ENCODE measurements around the gene BTN3A1.
"Not testable (repeated sequence)": the region's sequence is repeated elsewhere in the genome, so short reads cannot be mapped to it uniquely, and the experiment has no call there.

BTN3A1 gene

DNA sequence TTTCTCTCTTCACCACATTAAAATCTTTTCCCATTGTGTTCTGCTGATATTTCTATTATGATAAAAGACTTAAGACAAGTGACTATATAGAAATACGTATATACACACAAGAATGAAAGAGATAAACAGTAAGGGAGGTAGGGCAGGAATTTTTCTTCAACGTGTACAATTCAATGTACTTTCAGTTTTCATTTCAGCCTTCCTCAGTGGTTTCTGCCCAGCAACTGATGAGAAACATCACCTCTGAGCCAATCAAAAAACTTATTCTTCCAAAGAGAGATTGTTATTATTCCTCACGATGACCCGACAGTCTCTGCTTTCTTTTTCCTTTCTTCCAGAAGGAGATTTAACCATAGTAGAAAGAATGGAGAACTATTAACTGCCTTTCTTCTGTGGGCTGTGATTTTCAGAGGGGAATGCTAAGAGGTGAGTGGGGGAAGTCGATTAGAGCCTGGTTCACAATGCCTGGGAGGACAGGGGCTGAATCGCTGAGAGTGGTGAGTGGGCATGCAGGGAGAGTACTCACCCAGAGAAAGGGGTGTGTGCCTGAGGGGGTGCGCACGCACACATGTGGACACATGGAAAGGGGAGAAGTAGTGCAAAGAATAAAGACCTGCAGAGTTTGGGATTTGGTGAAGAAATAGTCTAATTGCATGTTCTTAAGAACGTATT is at the start of gene BTN3A1:
BTN3A1 (plus strand) TSS at position 289 of the 672 bp plus-strand sequence. CDS start 3,289 bp downstream, outside the sequence.
- DNase-seq (ENCODE audit: low read depth in 2 of 2) = peak; percentile 40 to 54

DNA sequence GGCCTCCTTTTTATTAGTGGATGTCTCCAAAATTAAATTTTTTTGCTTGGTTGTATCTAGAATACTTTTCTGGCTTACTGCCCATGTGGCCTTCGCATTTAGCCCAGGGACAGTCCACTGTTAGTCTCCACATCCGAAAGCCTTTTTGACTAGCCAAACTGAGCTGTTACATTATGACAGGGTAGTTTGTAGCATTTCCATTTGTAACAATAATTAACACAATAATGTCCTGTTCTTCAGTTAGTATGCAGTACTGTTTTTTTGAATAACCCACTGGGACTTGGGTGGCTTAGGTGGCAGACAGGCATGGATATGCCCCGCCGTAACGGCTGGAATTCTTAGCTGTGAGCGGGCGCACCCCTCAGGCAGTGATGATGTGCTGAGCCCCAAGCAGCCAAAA is 49.8 kb upstream of the BTN3A1 start:
- no peak for DNase-seq (ENCODE audit: low read depth in 2 of 2)

DNA sequence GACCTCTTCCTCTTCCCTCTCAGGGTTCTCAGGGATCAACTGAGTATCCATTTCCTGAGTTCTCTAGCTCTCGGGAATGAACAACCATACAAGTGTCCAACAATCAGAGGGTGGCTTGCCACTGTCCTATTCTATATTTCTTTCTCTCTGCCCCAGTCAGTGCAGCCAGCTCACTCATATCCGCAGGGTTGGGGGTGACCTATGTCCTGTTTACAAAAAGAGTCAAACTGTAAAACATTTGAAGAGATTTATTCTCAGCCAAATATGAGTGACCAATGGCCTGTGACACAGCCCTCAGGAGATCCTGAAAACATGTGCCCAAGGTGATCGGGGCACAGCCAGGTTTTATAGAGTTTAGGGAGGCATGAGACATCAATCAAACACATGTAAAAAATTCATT is 47.9 kb upstream of the BTN3A1 start:
- no peak for DNase-seq (ENCODE audit: low read depth in 2 of 2)

DNA sequence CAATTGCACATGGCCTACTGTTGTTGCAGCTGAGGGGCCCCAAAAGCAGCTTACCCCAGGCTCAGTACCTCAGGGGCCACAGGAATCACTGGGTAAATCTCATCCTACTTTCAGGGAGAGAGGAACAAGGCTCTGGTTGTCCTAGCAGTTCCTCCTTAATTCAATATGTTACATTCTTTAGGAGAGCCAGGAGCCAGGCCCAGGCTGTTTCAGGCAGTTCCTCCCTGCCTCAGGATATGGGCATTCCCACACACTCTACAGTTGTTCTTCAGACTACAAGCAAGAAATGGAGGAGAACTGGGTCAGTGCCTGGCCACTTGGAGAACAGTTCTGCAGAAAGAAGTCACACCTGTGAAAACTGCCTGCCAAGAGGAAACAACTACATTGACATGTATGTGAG is 46.7 kb upstream of the BTN3A1 start:
- no peak for DNase-seq (ENCODE audit: low read depth in 2 of 2)

DNA sequence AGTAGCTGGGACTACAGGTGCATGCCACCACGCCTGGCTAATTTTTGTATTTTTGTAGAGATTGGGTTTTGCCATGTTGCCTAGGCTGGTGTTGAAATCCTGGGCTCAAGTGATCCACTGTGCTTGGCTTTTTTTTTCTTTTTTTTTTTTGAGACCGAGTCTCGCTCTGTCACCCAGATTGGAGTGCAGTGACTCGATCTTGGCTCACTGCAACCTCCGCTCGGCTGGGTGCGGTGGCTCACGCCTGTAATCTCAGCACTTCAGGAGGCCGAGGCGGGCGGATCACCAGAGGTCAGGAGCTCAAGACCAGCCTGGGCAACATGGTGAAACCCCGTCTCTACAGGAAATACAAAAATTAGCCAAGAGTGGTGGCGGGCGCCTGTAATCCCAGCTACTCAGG is 44.5 kb upstream of the BTN3A1 start:
- DNase-seq (ENCODE audit: low read depth in 2 of 2) = not testable (repeated sequence)

DNA sequence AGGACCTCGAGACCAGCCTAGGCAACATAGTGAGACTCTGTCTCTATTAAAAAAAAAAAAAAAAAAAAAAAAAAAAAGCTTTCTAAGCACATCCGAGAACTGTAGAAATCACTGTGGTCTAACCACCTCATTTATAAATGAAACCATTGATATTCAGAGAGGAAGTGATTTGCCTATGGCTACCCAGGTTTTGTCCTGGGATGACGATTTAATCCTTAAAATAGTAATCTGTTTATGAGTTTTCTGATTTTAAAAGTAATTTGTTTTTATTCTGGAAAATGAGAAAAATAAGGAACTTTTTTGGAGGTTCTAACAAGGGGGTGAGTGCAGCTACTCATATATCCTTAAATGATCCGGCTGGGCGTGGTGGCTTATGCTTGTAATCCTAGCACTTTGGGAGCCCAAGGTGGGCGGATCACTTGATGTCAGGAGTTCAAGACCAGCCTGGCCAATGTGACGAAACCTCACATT is 43.5 kb upstream of the BTN3A1 start:
- no peak for DNase-seq (ENCODE audit: low read depth in 2 of 2)

DNA sequence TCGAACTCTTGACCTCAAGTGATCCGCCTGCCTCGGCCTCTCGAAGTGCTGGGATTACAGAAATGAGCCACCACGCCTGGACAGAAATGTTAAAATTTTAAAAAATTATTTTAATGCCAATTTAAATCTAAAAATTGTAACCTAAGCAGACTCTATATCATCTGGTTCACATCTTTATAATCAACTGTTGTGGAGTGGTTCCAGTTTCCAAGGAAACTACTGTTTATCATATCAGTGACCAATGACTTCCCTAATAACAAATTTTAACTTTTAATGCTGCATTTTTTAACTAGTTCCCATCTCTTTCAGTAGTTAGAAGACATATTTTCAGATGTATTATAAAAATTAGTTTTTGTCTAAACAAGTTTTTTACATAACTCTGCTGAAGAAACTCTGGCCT is 42.3 kb upstream of the BTN3A1 start:
- no peak for DNase-seq (ENCODE audit: low read depth in 2 of 2)

DNA sequence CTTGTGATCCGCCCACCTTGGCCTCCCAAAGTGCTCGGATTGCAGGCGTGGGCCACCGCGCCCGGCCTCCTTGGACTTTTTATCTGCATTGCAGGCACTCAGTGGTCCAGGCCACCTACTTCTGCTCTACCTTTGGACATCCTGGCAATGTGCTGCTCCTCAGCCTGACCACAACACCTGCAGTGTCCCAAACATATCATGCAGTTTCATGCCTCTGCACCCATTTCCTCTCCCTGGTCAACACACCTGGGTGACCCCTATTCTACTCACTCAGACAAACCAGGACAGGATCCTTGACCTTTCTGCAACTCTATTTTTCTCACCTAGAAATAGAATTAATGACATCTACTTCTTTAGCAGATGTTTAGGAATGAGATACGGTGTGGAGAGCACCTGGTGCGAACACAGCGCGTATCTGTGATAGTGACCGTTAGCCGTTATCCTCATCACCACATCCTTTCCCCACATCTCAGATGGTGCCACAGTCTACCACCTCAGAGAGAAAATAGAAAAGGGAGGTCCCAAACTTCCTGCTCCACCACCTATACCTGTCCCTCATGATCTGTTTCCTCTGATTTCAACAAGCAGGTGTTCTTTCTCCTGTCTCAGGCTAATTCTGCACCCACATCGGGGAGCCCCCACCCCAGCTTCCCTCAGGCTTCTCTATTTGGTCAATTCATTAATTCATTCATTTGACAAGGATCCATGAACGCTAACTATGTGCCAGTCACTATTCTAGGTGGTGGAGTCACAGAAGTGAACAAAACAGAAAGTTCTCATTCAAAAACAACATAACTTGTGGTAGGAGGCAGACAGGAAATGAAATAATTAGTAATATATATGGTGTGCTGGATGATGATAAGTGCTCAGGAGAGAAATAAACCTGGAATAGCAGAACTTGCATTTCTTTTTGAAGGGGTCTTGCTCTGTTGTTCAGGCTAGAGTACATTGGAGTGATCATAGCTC is 41.3 kb upstream of the BTN3A1 start:
- no peak for DNase-seq (ENCODE audit: low read depth in 2 of 2)

DNA sequence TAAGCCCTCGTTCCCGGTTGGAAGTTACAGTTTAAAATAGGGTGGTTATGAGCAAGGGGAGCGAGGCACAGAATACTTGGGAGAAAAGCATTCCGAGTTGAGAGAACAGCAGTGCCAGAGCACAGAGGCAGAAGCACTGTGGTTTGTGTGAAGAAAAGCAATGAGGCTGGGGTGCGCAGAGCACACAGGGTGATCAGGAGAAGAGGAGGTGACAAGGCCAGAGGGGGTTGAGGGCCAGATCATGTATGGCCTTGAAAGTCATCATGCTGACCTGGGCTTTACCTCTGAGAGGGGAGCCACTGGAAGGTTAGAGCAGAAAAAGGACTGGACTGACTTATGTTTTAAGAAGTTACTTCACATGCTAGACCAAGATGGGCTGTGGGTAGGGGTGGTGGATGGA is 40.5 kb upstream of the BTN3A1 start:
- no peak for DNase-seq (ENCODE audit: low read depth in 2 of 2)

DNA sequence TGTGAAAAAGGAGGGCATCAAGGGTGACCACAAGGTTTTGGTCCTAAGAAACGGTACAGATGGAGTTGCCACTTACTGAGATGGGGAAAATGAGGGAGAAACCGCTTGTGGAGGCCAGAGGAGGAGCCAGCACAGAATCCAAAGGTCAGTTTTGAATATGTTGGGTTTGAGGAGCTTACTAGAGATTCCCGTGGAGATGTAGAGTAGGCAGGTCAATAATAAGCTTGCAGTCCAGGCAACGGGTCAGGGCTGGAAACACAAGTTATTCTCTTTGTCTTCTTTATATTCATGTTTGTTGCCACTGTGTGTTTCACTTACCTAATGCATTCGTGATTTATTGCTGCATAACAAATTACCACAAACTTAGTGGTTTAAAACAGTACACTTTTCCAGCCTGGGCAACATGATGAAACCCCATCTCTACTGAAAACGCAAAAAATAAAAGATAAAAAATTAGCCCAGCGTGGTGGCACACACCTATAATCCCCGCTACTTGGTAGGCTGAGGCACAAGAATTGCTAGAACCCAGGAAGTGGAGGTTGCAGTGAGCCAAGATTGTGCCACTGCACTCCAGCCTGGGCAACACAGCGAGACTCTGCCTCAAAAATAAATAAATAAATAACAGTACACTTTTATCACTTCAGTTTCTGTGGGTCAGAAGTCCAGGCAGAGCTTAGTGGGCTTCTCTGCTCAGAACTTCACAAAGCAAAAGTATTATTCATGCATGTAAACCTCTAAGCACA is 39.8 kb upstream of the BTN3A1 start:
- DNase-seq (ENCODE audit: low read depth in 2 of 2) = no peak

DNA sequence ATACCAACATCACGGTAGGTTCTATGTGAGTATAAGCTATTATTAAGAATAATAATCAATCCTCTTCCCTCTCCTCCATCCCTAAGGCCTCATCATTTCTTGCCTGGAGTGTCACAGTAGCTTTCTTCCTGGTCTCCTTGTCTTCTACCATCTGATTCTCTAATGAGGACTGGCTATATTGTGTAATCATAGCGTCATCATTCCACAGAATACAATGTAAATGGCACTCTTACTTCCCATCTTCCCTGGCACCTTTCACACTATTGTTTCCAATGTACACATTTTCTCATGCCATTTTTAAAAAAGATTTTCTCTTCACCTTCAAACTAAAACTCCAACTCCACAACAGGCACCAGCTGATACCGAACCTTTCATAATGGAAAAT is 39.2 kb upstream of the BTN3A1 start:
- DNase-seq (ENCODE audit: low read depth in 2 of 2) = no peak

DNA sequence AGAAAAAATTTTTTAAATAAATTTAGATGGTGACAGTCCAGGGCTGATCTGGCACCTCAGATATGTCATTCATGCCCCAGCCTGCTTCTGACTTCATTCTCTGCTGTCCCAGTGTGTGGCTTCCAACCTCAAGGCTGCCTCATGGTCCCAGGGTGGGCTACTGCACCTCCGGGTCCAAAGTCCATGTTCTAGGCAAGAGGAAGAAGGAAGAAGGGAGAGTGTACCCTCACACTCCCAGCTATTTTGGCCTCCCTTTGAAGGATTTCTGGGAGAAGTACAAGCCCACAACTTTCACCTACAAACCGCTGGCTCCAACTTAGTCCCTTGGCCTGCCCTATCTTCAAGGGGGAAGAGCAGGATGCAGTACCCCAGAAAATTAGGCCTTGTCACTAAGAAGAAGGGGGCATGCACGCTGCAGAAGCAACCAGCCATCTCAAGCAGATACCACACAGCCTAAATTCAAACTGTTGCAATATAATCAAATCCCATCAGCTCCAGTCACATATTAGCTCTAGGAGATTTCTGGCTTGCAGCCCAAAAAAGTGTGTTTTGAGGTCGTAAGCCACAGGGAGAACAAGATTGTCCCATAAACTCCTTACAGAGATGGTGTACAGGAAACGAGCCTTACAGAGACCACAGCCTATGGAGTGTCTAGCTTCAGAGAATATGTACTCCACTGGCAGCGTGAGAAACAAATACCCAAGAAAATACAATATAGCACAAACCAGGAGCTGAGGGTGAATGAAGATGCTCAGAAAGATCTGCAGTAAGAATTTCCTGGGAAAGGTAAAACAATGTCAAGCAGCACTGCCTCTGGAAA is 38.0 kb upstream of the BTN3A1 start:
- DNase-seq (ENCODE audit: low read depth in 2 of 2) = no peak

DNA sequence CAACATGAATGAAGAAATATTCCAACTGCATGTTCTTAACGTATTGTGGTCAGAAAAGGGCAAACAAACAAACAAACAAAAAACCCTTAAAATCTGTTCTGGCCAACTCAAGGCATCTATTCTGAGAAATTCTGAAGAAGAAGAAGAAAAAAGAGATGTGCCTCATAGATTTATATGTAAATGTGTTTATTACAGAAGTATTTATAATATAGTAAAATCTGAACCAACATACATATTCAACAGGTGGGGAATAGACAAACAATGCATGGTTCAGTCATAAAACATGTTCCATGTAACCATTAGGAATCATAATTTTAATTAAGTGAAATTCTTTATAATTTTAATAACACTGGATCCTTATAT is 36.5 kb upstream of the BTN3A1 start:
- DNase-seq (ENCODE audit: low read depth in 2 of 2) = no peak

DNA sequence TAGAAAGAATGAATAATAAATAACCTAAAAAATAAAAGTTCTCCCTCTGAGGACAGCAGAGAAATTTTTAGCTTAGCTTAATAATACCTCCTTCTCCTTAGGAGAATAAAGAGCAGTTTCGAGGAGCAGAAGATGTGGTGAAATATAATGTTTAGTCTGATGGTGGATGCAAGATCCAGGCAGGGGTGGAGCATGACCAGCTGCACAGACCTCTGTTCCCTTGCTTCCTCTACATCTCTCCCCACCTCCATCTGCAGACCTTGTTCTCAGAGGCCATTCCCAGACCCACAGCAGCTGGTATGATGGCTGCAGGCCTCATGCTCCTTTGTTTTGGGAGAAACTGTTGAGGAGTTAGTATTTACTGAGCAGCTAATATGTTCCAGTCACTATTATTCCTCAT is 35.6 kb upstream of the BTN3A1 start:
- no peak for DNase-seq (ENCODE audit: low read depth in 2 of 2)

DNA sequence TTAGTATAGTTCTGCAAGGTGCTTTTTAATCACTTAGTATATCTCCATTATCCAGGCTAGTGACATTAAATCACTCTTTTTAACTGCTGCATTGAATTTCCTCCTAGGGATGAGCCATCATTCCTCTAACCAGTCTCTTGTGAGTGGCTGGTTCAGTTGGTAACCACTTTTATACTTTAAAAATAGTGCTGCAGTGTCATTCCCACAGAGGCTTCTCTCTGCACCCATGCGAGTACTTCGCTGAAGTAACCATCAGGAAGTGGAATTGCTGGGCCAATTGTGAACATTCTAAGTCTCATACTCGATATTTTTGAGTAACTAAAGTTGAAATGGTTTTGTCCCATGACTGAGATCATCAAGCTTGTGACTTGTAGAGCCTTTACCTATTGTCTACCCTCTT is 35.0 kb upstream of the BTN3A1 start:
- no peak for DNase-seq (ENCODE audit: low read depth in 2 of 2)

DNA sequence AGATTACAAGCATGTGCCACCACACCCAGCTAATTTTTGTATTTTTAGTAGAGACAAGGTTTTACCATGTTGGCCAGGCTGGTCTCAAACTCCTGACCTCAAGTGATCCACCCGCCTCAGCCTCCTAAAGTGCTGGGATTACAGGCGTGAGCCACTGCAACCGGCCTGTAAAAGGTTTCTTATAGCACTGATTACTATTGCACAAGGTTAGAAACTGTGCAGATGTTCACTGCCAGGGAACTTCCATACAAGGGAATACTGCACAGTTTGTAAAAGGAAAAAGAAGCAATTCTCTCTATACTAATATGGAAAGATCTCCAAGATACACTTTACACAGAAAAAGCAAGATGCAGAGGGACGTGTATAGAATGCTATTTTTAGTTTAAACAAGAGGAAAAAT is 30.3 kb upstream of the BTN3A1 start:
- not testable (repeated sequence) for DNase-seq (ENCODE audit: low read depth in 2 of 2)

DNA sequence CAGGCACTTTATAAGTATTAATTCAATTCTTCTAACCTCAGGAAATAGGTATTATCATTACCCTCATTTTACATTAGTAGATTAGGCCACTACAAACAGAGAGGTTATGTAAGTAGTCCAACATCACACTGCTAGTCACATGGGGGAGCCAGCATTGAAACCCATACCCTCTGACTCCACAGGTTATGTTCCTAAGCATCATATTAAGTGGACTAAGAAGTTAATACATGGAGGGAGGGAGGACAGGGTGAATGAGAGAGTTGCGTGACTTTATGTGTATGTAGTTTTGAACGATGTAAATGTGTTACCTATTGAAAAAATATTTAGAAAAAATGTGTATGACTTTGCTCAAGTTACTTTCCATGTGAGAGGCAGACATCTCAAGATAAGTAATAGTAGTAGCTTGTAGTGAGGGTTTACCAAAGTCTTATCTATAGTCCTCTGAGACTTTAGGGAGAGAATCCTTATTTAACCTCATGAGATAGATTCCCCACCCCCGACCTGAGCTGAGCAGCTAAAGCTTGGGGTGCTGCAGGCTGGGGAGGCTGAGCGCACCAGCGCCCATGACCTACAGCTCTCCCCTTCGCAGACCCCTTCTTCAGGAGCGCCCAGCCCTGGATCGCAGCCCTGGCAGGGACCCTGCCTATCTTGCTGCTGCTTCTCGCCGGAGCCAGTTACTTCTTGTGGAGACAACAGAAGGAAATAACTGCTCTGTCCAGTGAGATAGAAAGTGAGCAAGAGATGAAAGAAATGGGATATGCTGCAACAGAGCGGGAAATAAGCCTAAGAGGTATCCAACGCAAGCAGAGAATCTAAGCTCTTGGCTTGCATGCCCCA is 29.5 kb upstream of the BTN3A1 start:
- DNase-seq (ENCODE audit: low read depth in 2 of 2) = no peak

DNA sequence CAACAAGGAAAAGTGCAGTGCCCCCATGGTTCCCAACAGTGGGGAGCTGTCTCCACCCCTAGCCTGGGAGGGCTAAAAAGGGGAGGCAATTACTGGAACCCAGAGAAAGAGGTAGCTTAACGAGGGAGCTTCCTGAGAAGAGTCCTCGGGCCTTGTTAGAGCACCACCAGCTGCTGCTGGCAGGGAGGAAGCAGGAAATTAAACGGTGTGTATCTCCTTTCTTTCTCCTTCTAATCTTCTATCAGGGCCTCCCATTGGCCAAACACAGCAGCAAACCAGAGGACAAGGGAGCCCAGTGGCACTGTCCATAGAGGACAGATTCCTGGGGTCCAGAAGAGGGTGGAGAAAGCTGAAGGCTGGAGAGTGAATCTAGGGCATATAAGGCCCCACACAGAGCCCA is 26.8 kb upstream of the BTN3A1 start:
- DNase-seq (ENCODE audit: low read depth in 2 of 2) = no peak

DNA sequence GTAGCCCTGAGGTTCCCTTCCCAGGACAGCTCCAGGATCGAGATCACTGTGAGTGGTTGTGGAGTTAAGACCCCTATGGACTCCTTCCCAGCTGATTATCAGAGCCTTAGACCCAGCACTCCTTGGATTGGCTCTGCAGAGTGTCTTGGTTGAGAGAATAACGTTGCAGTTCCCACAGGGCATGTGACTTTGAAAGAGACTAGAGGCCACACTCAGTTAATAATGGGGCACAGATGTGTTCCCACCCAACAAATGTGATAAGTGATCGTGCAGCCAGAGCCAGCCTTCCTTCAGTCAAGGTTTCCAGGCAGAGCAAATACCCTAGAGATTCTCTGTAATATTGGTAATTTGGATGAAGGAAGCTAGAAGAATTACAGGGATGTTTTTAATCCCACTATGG is 24.4 kb upstream of the BTN3A1 start:
- no peak for DNase-seq (ENCODE audit: low read depth in 2 of 2)

DNA sequence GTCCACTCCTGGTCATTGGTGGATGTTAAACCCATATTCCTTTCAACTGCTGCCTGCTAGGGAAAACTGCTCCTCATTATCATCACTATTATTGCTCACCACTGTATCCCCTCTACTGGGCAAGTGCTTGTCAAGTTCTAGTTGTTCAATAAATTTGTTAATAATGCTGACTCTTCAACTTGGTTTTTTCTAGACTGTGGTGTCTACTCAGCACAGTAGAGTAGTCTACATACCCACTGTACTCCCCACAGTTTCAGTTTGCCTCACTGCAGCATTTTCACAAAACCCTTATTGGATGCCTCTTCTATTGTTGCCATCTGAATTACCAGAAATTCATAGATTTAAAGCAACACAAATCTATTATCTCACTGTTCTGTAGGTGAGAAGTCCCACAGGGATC is 23.9 kb upstream of the BTN3A1 start:
- not testable (repeated sequence) for DNase-seq (ENCODE audit: low read depth in 2 of 2)

DNA sequence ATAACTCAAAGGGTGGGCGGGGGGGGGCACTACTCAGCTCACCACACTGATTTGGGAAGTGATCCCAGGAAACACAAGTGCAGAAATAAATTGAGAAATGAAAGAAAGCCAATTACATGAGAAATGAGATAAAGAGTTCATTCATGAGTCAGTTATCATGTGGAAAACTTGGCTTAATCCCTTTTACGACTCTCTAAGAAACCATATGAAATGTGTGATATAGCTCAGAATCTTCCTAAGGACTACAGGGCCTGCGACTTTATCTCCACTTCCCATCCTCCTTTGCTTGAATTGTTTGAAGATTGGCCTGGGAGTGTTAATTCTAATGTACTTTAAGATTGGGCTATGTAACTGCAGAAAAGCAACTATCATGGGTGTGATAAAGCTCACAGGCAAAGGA is 22.8 kb upstream of the BTN3A1 start:
- no peak for DNase-seq (ENCODE audit: low read depth in 2 of 2)

Data from stimulated activated CD8-positive, alpha-beta memory T cell treated with anti-CD3 and anti-CD28 coated beads, Interleukin-2, amount 100 ng/mL, for 48 hours (primary cell).